HCT116 (cell line): Measurements from ENCODE around the gene AK5. TPM values are rescaled to one million over a fixed set of nuclear protein-coding genes. Genes with fewer than 3 reads are reported as not detected.
A peak's percentile ranks its signal among the peaks of the same experiment; 100 is the strongest.

ENCODE experiments used
- ATAC-seq: fragments of 200-7000 bp; cut with Tn5 transposase; 2 replicates; pipeline ENCODE4 v1.9.1; 2020; ENCODE audit warnings: mild to moderate bottlenecking, moderate library complexity
- BruUV-seq: library from RNA; stranded (reverse); fragments of 400-500 nt; replicated peaks from 2 replicates; lab custom pipeline; 2021; lab: Mats Ljungman, UMichigan
- CTCF ChIA-PET: fragments of 300-600 bp; sonication (Branson Sonifier 250); formaldehyde crosslinking; loops from one replicate; lab custom pipeline; 2021; ENCODE audit warnings: antibody characterized with exemption; lab: Charles Lee
- POLR2A ChIA-PET: fragments of 300-600, 350-600 bp; sonication (Branson Sonifier 250); formaldehyde crosslinking; loops from one replicate; lab custom pipeline; 2021; ENCODE audit warnings: antibody characterized with exemption; lab: Charles Lee
- RAD21 ChIA-PET, 2 experiments: fragments of 300-600 bp; sonication (Branson Sonifier 250); formaldehyde crosslinking; loops; one replicate each; lab custom pipeline; 2023; ENCODE audit warnings: low total read pairs in 2 of 2; ENCODE audit not compliant: uncharacterized antibody in 2 of 2, unreplicated experiment in 2 of 2, low non-redundant PET in 1 of 2; lab: Charles Lee
- DNase-seq: peaks from one replicate; pipeline ENCODE4 v3.0.0-alpha.2; 2010; ENCODE audit warnings: low read depth, low spot score
- H2AFZ ChIP-seq: fragments of 200-600 bp; shearing (Covaris generic), sonication (generic); 2 replicates; pipeline ENCODE4 v1.6.1; 2017; ENCODE audit warnings: low read depth, mixed run types, mixed read lengths, antibody characterized with exemption, low read length; ENCODE audit not compliant: poor library complexity, severe bottlenecking
- H3K27ac ChIP-seq: 2 replicates; pipeline ENCODE4 v1.5.1; 2012; ENCODE audit warnings: low read depth, low read length
- H3K27me3 ChIP-seq: fragments of 200-600 bp; sonication (generic); 2 replicates; pipeline ENCODE4 v1.6.1; 2016; ENCODE audit warnings: mixed run types, low read length, mixed read lengths; ENCODE audit not compliant: insufficient read depth
- H3K36me3 ChIP-seq, 2 experiments: fragments of 200-500 bp in 1 of 2; fragments of 200-600 bp in 1 of 2; sonication (Bioruptor generic) in 1 of 2; sonication (generic) in 1 of 2; 2 replicates each; pipeline versions ENCODE4 v1.5.1 to v1.6.1; 2014 to 2016; ENCODE audit warnings: low read length in 2 of 2, inconsistent platforms in 1 of 2, mixed read lengths in 1 of 2, mixed run types in 1 of 2; ENCODE audit not compliant: insufficient read depth in 2 of 2, control insufficient read depth in 1 of 2
- H3K4me1 ChIP-seq, 2 experiments: fragments of 200-600 bp in 1 of 2; sonication (generic) in 1 of 2; 2 replicates each; pipeline versions ENCODE4 v1.5.1 to v1.6.1; 2012 to 2017; ENCODE audit warnings: low read length in 2 of 2, inconsistent platforms in 1 of 2, mild to moderate bottlenecking in 1 of 2, mixed read lengths in 1 of 2, mixed run types in 1 of 2, moderate library complexity in 1 of 2; ENCODE audit not compliant: insufficient read depth in 2 of 2, control insufficient read depth in 1 of 2
- H3K4me2 ChIP-seq: fragments of 200-600 bp; sonication (generic); 2 replicates; pipeline ENCODE4 v1.6.1; 2017; ENCODE audit warnings: mixed run types, low read length, mixed read lengths
- H3K4me3 ChIP-seq, 2 experiments: fragments of 200-600 bp in 1 of 2; sonication (generic) in 1 of 2; replicated peaks in 1 of 2; 2 replicates each; pipeline ENCODE4 v1.5.1; 2011 to 2016; ENCODE audit warnings: low read length in 2 of 2, control low read depth in 1 of 2, low read depth in 1 of 2, mild to moderate bottlenecking in 1 of 2, mixed read lengths in 1 of 2, mixed run types in 1 of 2
- H3K79me2 ChIP-seq: fragments of 200-600 bp; sonication (generic); 2 replicates; pipeline ENCODE4 v1.6.1; 2017; ENCODE audit warnings: mild to moderate bottlenecking, mixed run types, low read length, moderate library complexity, mixed read lengths; ENCODE audit not compliant: insufficient read depth
- H3K9ac ChIP-seq: fragments of 200-600 bp; sonication (generic); 2 replicates; pipeline ENCODE4 v1.6.1; 2016; ENCODE audit warnings: low read length, mixed read lengths
- H3K9me2 ChIP-seq: fragments of 200-600 bp; sonication (generic), shearing (Covaris generic); 2 replicates; pipeline ENCODE4 v1.6.1; 2017; ENCODE audit warnings: mixed run types, mild to moderate bottlenecking, moderate library complexity; ENCODE audit not compliant: insufficient read depth
- H3K9me3 ChIP-seq, 2 experiments: fragments of 200-500 bp in 1 of 2; fragments of 200-600 bp in 1 of 2; sonication (Bioruptor generic) in 1 of 2; sonication (generic) in 1 of 2; 2 replicates each; pipeline ENCODE4 v1.6.1; 2014 to 2017; ENCODE audit warnings: low read length in 2 of 2, mixed read lengths in 2 of 2, inconsistent platforms in 1 of 2, low read depth in 1 of 2, mild to moderate bottlenecking in 1 of 2, mixed run types in 1 of 2, moderate library complexity in 1 of 2; ENCODE audit not compliant: control insufficient read depth in 1 of 2, insufficient read depth in 1 of 2
- H4K20me1 ChIP-seq: fragments of 200-600 bp; sonication (generic), shearing (Covaris generic); 2 replicates; pipeline ENCODE4 v1.6.1; 2017; ENCODE audit warnings: mixed run types, mild to moderate bottlenecking, moderate library complexity; ENCODE audit not compliant: insufficient read depth
- CBX3 ChIP-seq: IDR thresholded peaks from 2 replicates; pipeline ENCODE4 v1.6.1; 2012; ENCODE audit warnings: low read depth
- EZH2 ChIP-seq: fragments of 200-600 bp; sonication (generic); IDR thresholded peaks from 2 replicates; pipeline ENCODE4 v1.6.1; 2017; ENCODE audit warnings: antibody characterized with exemption, mixed run types
- EZH2phosphoT487 ChIP-seq: fragments of 200-600 bp; IDR thresholded peaks from 2 replicates; pipeline ENCODE4 v1.6.1; 2018; ENCODE audit warnings: antibody characterized with exemption, borderline replicate concordance
- FOSL1 ChIP-seq: IDR thresholded peaks from 2 replicates; pipeline ENCODE4 v1.6.1; 2012; ENCODE audit warnings: low read depth
- JUND ChIP-seq: IDR thresholded peaks from 2 replicates; pipeline ENCODE4 v1.6.1; 2012
- SIN3A ChIP-seq: IDR thresholded peaks from 2 replicates; pipeline ENCODE4 v1.6.1; 2012; ENCODE audit warnings: low read depth
- SP1 ChIP-seq: IDR thresholded peaks from 2 replicates; pipeline ENCODE4 v1.6.1; 2012; ENCODE audit warnings: low read depth
- TCF7L2 ChIP-seq: IDR thresholded peaks from 2 replicates; pipeline ENCODE4 v1.7.0; 2011; ENCODE audit warnings: borderline replicate concordance, inconsistent platforms; ENCODE audit not compliant: insufficient read depth, insufficient read length; ENCODE audit errors: extremely low read depth
- ZFX ChIP-seq: fragments of 450-650 bp; IDR thresholded peaks from 2 replicates; pipeline ENCODE4 v1.6.1; 2017
- intact Hi-C: fragments of 100-400 bp; cut with micrococcal nuclease; formaldehyde crosslinking; loops from 2 replicates; pipeline ENCODE4 v1.10.0; 2022
- total RNA-seq: library from RNA; stranded (reverse); gene quantifications from one replicate; pipeline ENCODE4 v1.2.1, GENCODE V29; 2021; ENCODE audit not compliant: unreplicated experiment
- TF ChIP-seq, protein P1 (sequence below): IDR thresholded peaks from 2 replicates; pipeline ENCODE4 v1.6.1; 2012
- TF ChIP-seq, protein P2 (sequence below): IDR thresholded peaks from 2 replicates; pipeline ENCODE4 v1.6.1; 2012
- TF ChIP-seq, protein P3 (sequence below), 3 experiments: fragments of 200-600 bp in 1 of 3; sonication (generic) in 1 of 3; IDR thresholded peaks in 2 of 3; conservative IDR thresholded peaks in 1 of 3; 2 replicates each; pipeline ENCODE4 v1.5.1; 2012 to 2017; ENCODE audit warnings: low read depth in 2 of 3, low read length in 2 of 3, antibody characterized with exemption in 1 of 3, borderline replicate concordance in 1 of 3, control low read depth in 1 of 3, mild to moderate bottlenecking in 1 of 3, mixed read lengths in 1 of 3, mixed run types in 1 of 3, moderate library complexity in 1 of 3; ENCODE audit not compliant: insufficient read depth in 1 of 3

Gene AK5
- total RNA-seq, 1 experiment from 2014 or later = 0.22 TPM

DNA sequence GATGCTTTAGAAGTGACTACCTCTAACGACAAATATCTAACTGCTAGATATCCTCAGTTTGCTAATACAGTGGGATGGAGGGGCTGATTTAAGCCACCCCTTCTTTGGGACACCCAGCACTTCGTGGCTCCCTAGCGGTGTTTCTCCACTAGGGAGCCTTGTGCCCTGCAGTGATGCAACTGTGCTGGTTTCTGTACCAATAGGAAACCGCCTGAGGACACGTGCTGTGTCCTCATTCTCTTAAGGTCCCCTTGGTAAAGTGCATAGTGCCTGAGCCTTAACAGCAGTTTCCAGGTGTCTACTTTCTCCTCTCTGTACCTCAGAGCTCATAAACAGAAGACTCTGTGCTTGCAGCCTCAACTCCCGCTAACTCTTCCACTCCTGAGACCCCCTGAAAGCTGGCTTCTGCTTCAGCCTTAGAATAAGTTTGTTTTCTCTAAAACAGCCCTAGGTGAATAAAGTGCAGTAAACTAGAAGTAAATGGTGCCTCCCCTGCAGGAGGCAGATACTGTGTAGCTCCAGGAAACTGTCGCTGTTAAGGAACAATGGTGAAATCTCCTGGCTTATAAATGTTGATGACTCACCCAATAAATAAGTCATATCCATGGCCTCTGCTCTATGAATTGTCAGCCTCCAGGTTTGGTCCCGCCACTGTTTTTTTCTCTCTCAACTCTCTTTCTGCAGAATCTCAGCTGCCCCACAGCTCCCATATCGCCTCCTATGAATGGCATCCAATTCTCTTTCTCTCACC lies 130.4 kb downstream of the AK5 start:
- peak overlapping the region; percentile 66 for H2AFZ ChIP-seq
- intact Hi-C loops = no loop called here

More for the DNA sequence above, 130.4 kb downstream of the AK5 start:
- no peaks in the 10 kb centered on the region for H3K36me3 ChIP-seq
- DNase-seq (no peak), ATAC-seq (peak; percentile 80)
- H4K20me1 ChIP-seq = no peaks in the 10 kb centered on the region
- peak overlapping the region; percentile 35 for H3K4me2 ChIP-seq
- peaks cover 0 to 9% of the 10 kb centered on the region in 2 experiments; a peak in 2 of 4 replicates for H3K4me1 ChIP-seq
- no peak overlapping the region for H3K9ac ChIP-seq
- TF ChIP-seq, protein P1, sequence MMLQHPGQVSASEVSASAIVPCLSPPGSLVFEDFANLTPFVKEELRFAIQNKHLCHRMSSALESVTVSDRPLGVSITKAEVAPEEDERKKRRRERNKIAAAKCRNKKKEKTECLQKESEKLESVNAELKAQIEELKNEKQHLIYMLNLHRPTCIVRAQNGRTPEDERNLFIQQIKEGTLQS = no peak
- TF ChIP-seq SIN3A (no peak), EZH2phosphoT487 (no peak), SP1 (no peak), EZH2 (no peak), CBX3 (no peak), FOSL1 (peak; percentile 36; the same call in 1 of the 2 replicates), TCF7L2 (no peak), ZFX (no peak), JUND (peak; percentile 39)
- TF ChIP-seq, protein P2, sequence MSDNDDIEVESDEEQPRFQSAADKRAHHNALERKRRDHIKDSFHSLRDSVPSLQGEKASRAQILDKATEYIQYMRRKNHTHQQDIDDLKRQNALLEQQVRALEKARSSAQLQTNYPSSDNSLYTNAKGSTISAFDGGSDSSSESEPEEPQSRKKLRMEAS = no peak
- TF ChIP-seq, protein P3, sequence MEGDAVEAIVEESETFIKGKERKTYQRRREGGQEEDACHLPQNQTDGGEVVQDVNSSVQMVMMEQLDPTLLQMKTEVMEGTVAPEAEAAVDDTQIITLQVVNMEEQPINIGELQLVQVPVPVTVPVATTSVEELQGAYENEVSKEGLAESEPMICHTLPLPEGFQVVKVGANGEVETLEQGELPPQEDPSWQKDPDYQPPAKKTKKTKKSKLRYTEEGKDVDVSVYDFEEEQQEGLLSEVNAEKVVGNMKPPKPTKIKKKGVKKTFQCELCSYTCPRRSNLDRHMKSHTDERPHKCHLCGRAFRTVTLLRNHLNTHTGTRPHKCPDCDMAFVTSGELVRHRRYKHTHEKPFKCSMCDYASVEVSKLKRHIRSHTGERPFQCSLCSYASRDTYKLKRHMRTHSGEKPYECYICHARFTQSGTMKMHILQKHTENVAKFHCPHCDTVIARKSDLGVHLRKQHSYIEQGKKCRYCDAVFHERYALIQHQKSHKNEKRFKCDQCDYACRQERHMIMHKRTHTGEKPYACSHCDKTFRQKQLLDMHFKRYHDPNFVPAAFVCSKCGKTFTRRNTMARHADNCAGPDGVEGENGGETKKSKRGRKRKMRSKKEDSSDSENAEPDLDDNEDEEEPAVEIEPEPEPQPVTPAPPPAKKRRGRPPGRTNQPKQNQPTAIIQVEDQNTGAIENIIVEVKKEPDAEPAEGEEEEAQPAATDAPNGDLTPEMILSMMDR (IDR thresholded peaks at IDR 0.05 in 2 of 3, conservative IDR thresholded peaks at IDR 0.05 in 1 of 3; ENCODE audit: borderline replicate concordance in 1 of 3, insufficient read depth in 1 of 3, low read depth in 2 of 3, low read length in 2 of 3) = peak in 1 of 3 experiments; percentile 23; a peak in 1 of 6 replicates
- no peaks in the 10 kb centered on the region for H3K27me3 ChIP-seq
- ChIA-PET RAD21 (no interaction called here), CTCF (no interaction called here), POLR2A (no interaction called here)
- no TSS peak for BruUV-seq
- H3K27ac ChIP-seq = no peak overlapping the region
- no peaks in the 10 kb centered on the region for H3K79me2 ChIP-seq
- no peaks in the 10 kb centered on the region for H3K9me2 ChIP-seq
- H3K9me3 ChIP-seq = no peaks in the 10 kb centered on the region
- no peak overlapping the region for H3K4me3 ChIP-seq
